ENCODE measurements around the gene PANK1.

PANK1 gene

GRCh38 chr10:89633484-89633883 is 11.6 kb downstream of the PANK1 start:
- Histone ChIP-seq H3K4me3 (ENCODE audit: low read length in 2 of 2) (no peak overlapping the region), H3K27ac (replicated peaks; ENCODE audit: low read length) (no peak overlapping the region), H3K79me1 (ENCODE audit: low read depth, low read length) (no peaks in the 10 kb centered on the region), H2AFZ (ENCODE audit: low read length) (no peak overlapping the region), H2BK12ac (ENCODE audit: low read length) (no peak overlapping the region), H4K91ac (ENCODE audit: low read depth, low read length, poor library complexity) (no peak overlapping the region), H2BK5ac (ENCODE audit: low read length) (no peak overlapping the region), H3K4me1 (ENCODE audit: control insufficient read depth in 2 of 2, insufficient read depth in 1 of 2, low read depth in 1 of 2, low read length in 2 of 2) (no peaks in the 10 kb centered on the region), H2BK120ac (ENCODE audit: low read depth, low read length) (no peak overlapping the region), H3K9ac (ENCODE audit: low read depth, low read length, poor library complexity) (no peak overlapping the region), H2BK15ac (ENCODE audit: low read length) (no peak overlapping the region), H3K18ac (ENCODE audit: low read length) (no peak overlapping the region), H3K36me3 (replicated peaks in 1 of 2; ENCODE audit: control insufficient read depth in 2 of 2, insufficient read depth in 2 of 2, low read length in 2 of 2) (peaks cover 5 to 67% of the 10 kb centered on the region in 2 donors), H3K9me3 (replicated peaks in 1 of 2; ENCODE audit: control insufficient read depth in 2 of 2, insufficient read depth in 1 of 2, low read depth in 1 of 2, low read length in 2 of 2) (no peaks in the 10 kb centered on the region), H4K8ac (ENCODE audit: low read depth, low read length) (no peak overlapping the region), H3K14ac (ENCODE audit: low read length) (no peak overlapping the region), H3K4ac (ENCODE audit: low read length) (no peak overlapping the region), H2AK5ac (ENCODE audit: low read depth, low read length) (no peak overlapping the region), H3K4me2 (ENCODE audit: insufficient read depth, low read length, poor library complexity, severe bottlenecking) (no peak overlapping the region), H3K27me3 (ENCODE audit: control insufficient read depth in 3 of 3, insufficient read depth in 3 of 3, low read depth in 1 of 3, low read length in 3 of 3) (no peaks in the 10 kb centered on the region), H3K23ac (ENCODE audit: low read depth, low read length, poor library complexity) (no peak overlapping the region)
- DNase-seq (ENCODE audit: low spot score), result no peak

- H3K4me1 ChIP-seq (ENCODE audit: control insufficient read depth in 2 of 2, insufficient read depth in 1 of 2, low read depth in 1 of 2, low read length in 2 of 2), result no peaks in the 10 kb centered on the region
- no peak overlapping the region for H3K4me3 ChIP-seq (ENCODE audit: low read length in 2 of 2)
- no peak overlapping the region for H3K27ac ChIP-seq (replicated peaks; ENCODE audit: low read length)
- H3K14ac ChIP-seq (ENCODE audit: low read length), result no peak overlapping the region
- H3K4ac ChIP-seq (ENCODE audit: low read length), result no peak overlapping the region
- H2BK15ac ChIP-seq (ENCODE audit: low read length), result no peak overlapping the region
- no peak overlapping the region for H2BK120ac ChIP-seq (ENCODE audit: low read depth, low read length)
- WGBS, 2 donors (ENCODE audit: extremely low coverage in 2 of 2, insufficient read length in 2 of 2, insufficient replicate concordance in 1 of 2), result no CpG with 5 or more reads among the region's 1 CpG
- H3K27me3 ChIP-seq (ENCODE audit: control insufficient read depth in 3 of 3, insufficient read depth in 3 of 3, low read depth in 1 of 3, low read length in 3 of 3), result no peaks in the 10 kb centered on the region
- H2AK5ac ChIP-seq (ENCODE audit: low read depth, low read length), result no peak overlapping the region
- no peak for DNase-seq (ENCODE audit: low spot score)
- H3K23ac ChIP-seq (ENCODE audit: low read depth, low read length, poor library complexity), result no peak overlapping the region
- no peak overlapping the region for H4K91ac ChIP-seq (ENCODE audit: low read depth, low read length, poor library complexity)
- H3K4me2 ChIP-seq (ENCODE audit: insufficient read depth, low read length, poor library complexity, severe bottlenecking), result no peak overlapping the region
- peaks cover 5 to 60% of the 10 kb centered on the region in 2 donors for H3K36me3 ChIP-seq (replicated peaks in 1 of 2; ENCODE audit: control insufficient read depth in 2 of 2, insufficient read depth in 2 of 2, low read length in 2 of 2)
- no peaks in the 10 kb centered on the region for H3K79me1 ChIP-seq (ENCODE audit: low read depth, low read length)
- no peak overlapping the region for H3K18ac ChIP-seq (ENCODE audit: low read length)
- H2BK12ac ChIP-seq (ENCODE audit: low read length), result no peak overlapping the region
- no peaks in the 10 kb centered on the region for H3K9me3 ChIP-seq (replicated peaks in 1 of 2; ENCODE audit: control insufficient read depth in 2 of 2, insufficient read depth in 1 of 2, low read depth in 1 of 2, low read length in 2 of 2)
- H2AFZ ChIP-seq (ENCODE audit: low read length), result no peak overlapping the region
- no peak overlapping the region for H2BK5ac ChIP-seq (ENCODE audit: low read length)
- no peak overlapping the region for H3K9ac ChIP-seq (ENCODE audit: low read depth, low read length, poor library complexity)
- no peak overlapping the region for H4K8ac ChIP-seq (ENCODE audit: low read depth, low read length)
Observed at GRCh38 chr10:89632824-89633223, 12.2 kb downstream of the PANK1 start.

- Histone ChIP-seq H2BK5ac (ENCODE audit: low read length) (no peak overlapping the region), H3K27ac (replicated peaks; ENCODE audit: low read length) (no peak overlapping the region), H2BK15ac (ENCODE audit: low read length) (no peak overlapping the region), H3K4ac (ENCODE audit: low read length) (no peak overlapping the region), H2AFZ (ENCODE audit: low read length) (no peak overlapping the region), H3K18ac (ENCODE audit: low read length) (no peak overlapping the region), H2BK12ac (ENCODE audit: low read length) (no peak overlapping the region), H4K8ac (ENCODE audit: low read depth, low read length) (no peak overlapping the region), H3K4me1 (ENCODE audit: control insufficient read depth in 2 of 2, insufficient read depth in 1 of 2, low read depth in 1 of 2, low read length in 2 of 2) (no peaks in the 10 kb centered on the region), H2AK5ac (ENCODE audit: low read depth, low read length) (no peak overlapping the region), H3K4me2 (ENCODE audit: insufficient read depth, low read length, poor library complexity, severe bottlenecking) (no peak overlapping the region), H4K91ac (ENCODE audit: low read depth, low read length, poor library complexity) (no peak overlapping the region), H3K9me3 (replicated peaks in 1 of 2; ENCODE audit: control insufficient read depth in 2 of 2, insufficient read depth in 1 of 2, low read depth in 1 of 2, low read length in 2 of 2) (peaks cover 3 to 10% of the 10 kb centered on the region in 2 donors), H3K4me3 (ENCODE audit: low read length in 2 of 2) (no peak overlapping the region), H2BK120ac (ENCODE audit: low read depth, low read length) (no peak overlapping the region), H3K14ac (ENCODE audit: low read length) (no peak overlapping the region), H3K27me3 (ENCODE audit: control insufficient read depth in 3 of 3, insufficient read depth in 3 of 3, low read depth in 1 of 3, low read length in 3 of 3) (no peaks in the 10 kb centered on the region), H3K36me3 (replicated peaks in 1 of 2; ENCODE audit: control insufficient read depth in 2 of 2, insufficient read depth in 2 of 2, low read length in 2 of 2) (peaks cover 1 to 29% of the 10 kb centered on the region in 2 donors), H3K9ac (ENCODE audit: low read depth, low read length, poor library complexity) (no peak overlapping the region), H3K23ac (ENCODE audit: low read depth, low read length, poor library complexity) (no peak overlapping the region), H3K79me1 (ENCODE audit: low read depth, low read length) (peaks cover 2% of the 10 kb centered on the region)
- no CpG with 5 or more reads among the region's 1 CpG for WGBS, 2 donors (ENCODE audit: extremely low coverage in 2 of 2, insufficient read length in 2 of 2, insufficient replicate concordance in 1 of 2)
- DNase-seq (ENCODE audit: low spot score), result no peak
Observed at GRCh38 chr10:89627830-89628229, 17.2 kb downstream of the PANK1 start.

- H2BK12ac ChIP-seq (ENCODE audit: low read length), result no peak overlapping the region
- no peak overlapping the region for H2BK15ac ChIP-seq (ENCODE audit: low read length)
- peaks cover 2% of the 10 kb centered on the region for H3K79me1 ChIP-seq (ENCODE audit: low read depth, low read length)
- H4K8ac ChIP-seq (ENCODE audit: low read depth, low read length), result no peak overlapping the region
- no peak overlapping the region for H2AK5ac ChIP-seq (ENCODE audit: low read depth, low read length)
- no peak overlapping the region for H2AFZ ChIP-seq (ENCODE audit: low read length)
- no peak overlapping the region for H3K4ac ChIP-seq (ENCODE audit: low read length)
- no peaks in the 10 kb centered on the region for H3K27me3 ChIP-seq (ENCODE audit: control insufficient read depth in 3 of 3, insufficient read depth in 3 of 3, low read depth in 1 of 3, low read length in 3 of 3)
- no CpG with 5 or more reads among the region's 4 CpGs for WGBS, 2 donors (ENCODE audit: extremely low coverage in 2 of 2, insufficient read length in 2 of 2, insufficient replicate concordance in 1 of 2)
- no peak overlapping the region for H3K4me3 ChIP-seq (ENCODE audit: low read length in 2 of 2)
- no peak overlapping the region for H3K18ac ChIP-seq (ENCODE audit: low read length)
- H3K23ac ChIP-seq (ENCODE audit: low read depth, low read length, poor library complexity), result no peak overlapping the region
- no peak overlapping the region for H3K4me2 ChIP-seq (ENCODE audit: insufficient read depth, low read length, poor library complexity, severe bottlenecking)
- no peak overlapping the region for H3K14ac ChIP-seq (ENCODE audit: low read length)
- H3K9me3 ChIP-seq (replicated peaks in 1 of 2; ENCODE audit: control insufficient read depth in 2 of 2, insufficient read depth in 1 of 2, low read depth in 1 of 2, low read length in 2 of 2), result peaks cover 3 to 15% of the 10 kb centered on the region in 2 donors
- H3K4me1 ChIP-seq (ENCODE audit: control insufficient read depth in 2 of 2, insufficient read depth in 1 of 2, low read depth in 1 of 2, low read length in 2 of 2), result no peaks in the 10 kb centered on the region
- no peak overlapping the region for H3K9ac ChIP-seq (ENCODE audit: low read depth, low read length, poor library complexity)
- H4K91ac ChIP-seq (ENCODE audit: low read depth, low read length, poor library complexity), result no peak overlapping the region
- no peak overlapping the region for H3K27ac ChIP-seq (replicated peaks; ENCODE audit: low read length)
- no peak overlapping the region for H2BK120ac ChIP-seq (ENCODE audit: low read depth, low read length)
- no peak for DNase-seq (ENCODE audit: low spot score)
- H3K36me3 ChIP-seq (replicated peaks in 1 of 2; ENCODE audit: control insufficient read depth in 2 of 2, insufficient read depth in 2 of 2, low read length in 2 of 2), result peaks cover 3 to 16% of the 10 kb centered on the region in 2 donors
- H2BK5ac ChIP-seq (ENCODE audit: low read length), result no peak overlapping the region
Observed at GRCh38 chr10:89625041-89625765, 19.8 kb downstream of the PANK1 start.
